BLaER1 treated with 17β-estradiol and CSF1 and Interleukin-3, amounts not matched to agents 10 nM and 100 nM (cell line): Measurements from ENCODE around the gene EDIL3.

Source experiments
- H3K27ac ChIP-seq, 11 experiments: shearing (Covaris generic); formaldehyde crosslinking; 2 replicates each; pipeline ENCODE4 v1.8.1; 2022
- H3K27me3 ChIP-seq, 11 experiments: shearing (Covaris generic); formaldehyde crosslinking; 2 replicates each; pipeline ENCODE4 v1.8.1; 2022
- H3K36me3 ChIP-seq, 11 experiments: shearing (Covaris generic); formaldehyde crosslinking; 2 replicates each; pipeline ENCODE4 v1.8.1; 2022
- H3K4me1 ChIP-seq, 10 experiments: shearing (Covaris generic); formaldehyde crosslinking; 2 replicates each; pipeline ENCODE4 v1.8.1; 2022
- H3K4me2 ChIP-seq, 11 experiments: shearing (Covaris generic); formaldehyde crosslinking; 2 replicates each; pipeline ENCODE4 v1.8.1; 2022
- H3K4me3 ChIP-seq, 10 experiments: shearing (Covaris generic); formaldehyde crosslinking; 2 replicates each; pipeline ENCODE4 v1.8.1; 2022
- H3K9ac ChIP-seq, 11 experiments: shearing (Covaris generic); formaldehyde crosslinking; 2 replicates each; pipeline ENCODE4 v1.8.1; 2022
- H3K9me3 ChIP-seq, 11 experiments: shearing (Covaris generic); formaldehyde crosslinking; replicated peaks in 1 of 11; 2 replicates each; pipeline ENCODE4 v1.8.1; 2022
- H4K20me1 ChIP-seq, 11 experiments: shearing (Covaris generic); formaldehyde crosslinking; 2 replicates each; pipeline ENCODE4 v1.8.1; 2022
- Cebpa-rat ChIP-seq, 11 experiments: shearing (Covaris generic); IDR thresholded peaks; 2 replicates each; pipeline ENCODE4 v1.8.1; 2022

EDIL3 gene

GRCh38 chr5:84397385-84397784, 12.7 kb upstream of the EDIL3 start:
- H3K4me2 ChIP-seq: no peak overlapping the region

GRCh38 chr5:84393969-84394368, 9.3 kb upstream of the EDIL3 start:
- Histone ChIP-seq H3K27ac (peak overlapping the region in 1 of 11 experiments; percentile 26; a peak in 1 of 22 replicates), H3K36me3 (no peaks in the 10 kb centered on the region), H3K4me1 (peaks cover 0 to 13% (median 0%) of the 10 kb centered on the region in 10 experiments; a peak in 6 of 20 replicates), H3K9ac (no peak overlapping the region), H3K4me3 (no peak overlapping the region), H3K9me3 (no peaks in the 10 kb centered on the region), H4K20me1 (no peaks in the 10 kb centered on the region), H3K27me3 (no peaks in the 10 kb centered on the region), H3K4me2 (peak overlapping the region in 3 of 11 experiments; percentile 52 to 63 (median 53); a peak in 6 of 22 replicates)
- TF ChIP-seq Cebpa-rat (IDR thresholded peaks at IDR 0.05): no peak

More at GRCh38 chr5:84397385-84397784, 12.7 kb upstream of the EDIL3 start:
- H3K27ac ChIP-seq: no peak overlapping the region
- TF ChIP-seq Cebpa-rat (IDR thresholded peaks at IDR 0.05): no peak
- no peaks in the 10 kb centered on the region for H3K36me3 ChIP-seq
- no peak overlapping the region for H3K4me3 ChIP-seq
- no peak overlapping the region for H3K9ac ChIP-seq
- H3K27me3 ChIP-seq: no peaks in the 10 kb centered on the region
- peaks cover 0 to 13% (median 0%) of the 10 kb centered on the region in 10 experiments; a peak in 6 of 20 replicates for H3K4me1 ChIP-seq
- H4K20me1 ChIP-seq: no peaks in the 10 kb centered on the region
- H3K9me3 ChIP-seq: no peaks in the 10 kb centered on the region

- no peak for TF ChIP-seq Cebpa-rat (IDR thresholded peaks at IDR 0.05)
- no peaks in the 10 kb centered on the region for H4K20me1 ChIP-seq
- no peaks in the 10 kb centered on the region for H3K36me3 ChIP-seq
These were observed 8.2 kb upstream of the EDIL3 start for GRCh38 chr5:84392836-84393235.

GRCh38 chr5:84385705-84386104, 1.0 kb upstream of the EDIL3 start:
- Histone ChIP-seq H3K4me2 (no peak overlapping the region), H3K4me3 (no peak overlapping the region), H3K27ac (no peak overlapping the region), H3K27me3 (no peaks in the 10 kb centered on the region), H3K9ac (no peak overlapping the region), H3K4me1 (no peaks in the 10 kb centered on the region), H3K9me3 (peaks cover 17 to 28% (median 25%) of the 10 kb centered on the region in 11 experiments), H3K36me3 (no peaks in the 10 kb centered on the region), H4K20me1 (no peaks in the 10 kb centered on the region)
- no peak for TF ChIP-seq Cebpa-rat (IDR thresholded peaks at IDR 0.05)

More at GRCh38 chr5:84392836-84393235, 8.2 kb upstream of the EDIL3 start:
- Histone ChIP-seq H3K4me3 (no peak overlapping the region), H3K9ac (no peak overlapping the region), H3K9me3 (no peaks in the 10 kb centered on the region), H3K4me1 (peaks cover 0 to 13% (median 0%) of the 10 kb centered on the region in 10 experiments; a peak in 6 of 20 replicates), H3K27ac (no peak overlapping the region), H3K4me2 (no peak overlapping the region), H3K27me3 (no peaks in the 10 kb centered on the region)

- H3K27me3 ChIP-seq: no peaks in the 10 kb centered on the region
- TF ChIP-seq Cebpa-rat (IDR thresholded peaks at IDR 0.05): no peak
- H4K20me1 ChIP-seq: no peaks in the 10 kb centered on the region
- no peak overlapping the region for H3K4me2 ChIP-seq
- H3K36me3 ChIP-seq: no peaks in the 10 kb centered on the region
- H3K27ac ChIP-seq: no peak overlapping the region
- no peak overlapping the region for H3K4me3 ChIP-seq
- peaks cover 17 to 28% (median 25%) of the 10 kb centered on the region in 11 experiments for H3K9me3 ChIP-seq
- H3K9ac ChIP-seq: no peak overlapping the region
- H3K4me1 ChIP-seq: no peaks in the 10 kb centered on the region
These were observed 670 bp downstream of the EDIL3 start for GRCh38 chr5:84383816-84384603.

GRCh38 chr5:84383296-84383815, 1.3 kb downstream of the EDIL3 start:
- no peak for TF ChIP-seq Cebpa-rat (IDR thresholded peaks at IDR 0.05)
- H3K27ac ChIP-seq: no peak overlapping the region
- H4K20me1 ChIP-seq: no peaks in the 10 kb centered on the region
- H3K36me3 ChIP-seq: no peaks in the 10 kb centered on the region
- no peak overlapping the region for H3K9ac ChIP-seq
- H3K27me3 ChIP-seq: no peaks in the 10 kb centered on the region
- no peak overlapping the region for H3K4me2 ChIP-seq
- H3K9me3 ChIP-seq: peaks cover 17 to 28% (median 25%) of the 10 kb centered on the region in 11 experiments
- no peak overlapping the region for H3K4me3 ChIP-seq
- no peaks in the 10 kb centered on the region for H3K4me1 ChIP-seq

- no peak overlapping the region for H3K9ac ChIP-seq
These were observed 2.1 kb downstream of the EDIL3 start for GRCh38 chr5:84382363-84383295.

GRCh38 chr5:84381502-84382362, 2.9 kb downstream of the EDIL3 start:
- Histone ChIP-seq H3K4me3 (no peak overlapping the region), H4K20me1 (no peaks in the 10 kb centered on the region), H3K27ac (no peak overlapping the region), H3K9me3 (peaks cover 17 to 28% (median 25%) of the 10 kb centered on the region in 11 experiments), H3K4me1 (no peaks in the 10 kb centered on the region), H3K4me2 (no peak overlapping the region), H3K36me3 (no peaks in the 10 kb centered on the region), H3K9ac (no peak overlapping the region), H3K27me3 (no peaks in the 10 kb centered on the region)
- TF ChIP-seq Cebpa-rat (IDR thresholded peaks at IDR 0.05): no peak

More at GRCh38 chr5:84382363-84383295, 2.1 kb downstream of the EDIL3 start:
- H3K27ac ChIP-seq: no peak overlapping the region
- H3K4me1 ChIP-seq: no peaks in the 10 kb centered on the region
- H4K20me1 ChIP-seq: no peaks in the 10 kb centered on the region
- no peaks in the 10 kb centered on the region for H3K36me3 ChIP-seq
- TF ChIP-seq Cebpa-rat (IDR thresholded peaks at IDR 0.05): no peak
- no peak overlapping the region for H3K4me2 ChIP-seq
- no peak overlapping the region for H3K4me3 ChIP-seq
- H3K9me3 ChIP-seq: peaks cover 17 to 28% (median 25%) of the 10 kb centered on the region in 11 experiments
- no peaks in the 10 kb centered on the region for H3K27me3 ChIP-seq
